ENCODE data around the gene ATP13A5.

Gene ATP13A5, protein sequence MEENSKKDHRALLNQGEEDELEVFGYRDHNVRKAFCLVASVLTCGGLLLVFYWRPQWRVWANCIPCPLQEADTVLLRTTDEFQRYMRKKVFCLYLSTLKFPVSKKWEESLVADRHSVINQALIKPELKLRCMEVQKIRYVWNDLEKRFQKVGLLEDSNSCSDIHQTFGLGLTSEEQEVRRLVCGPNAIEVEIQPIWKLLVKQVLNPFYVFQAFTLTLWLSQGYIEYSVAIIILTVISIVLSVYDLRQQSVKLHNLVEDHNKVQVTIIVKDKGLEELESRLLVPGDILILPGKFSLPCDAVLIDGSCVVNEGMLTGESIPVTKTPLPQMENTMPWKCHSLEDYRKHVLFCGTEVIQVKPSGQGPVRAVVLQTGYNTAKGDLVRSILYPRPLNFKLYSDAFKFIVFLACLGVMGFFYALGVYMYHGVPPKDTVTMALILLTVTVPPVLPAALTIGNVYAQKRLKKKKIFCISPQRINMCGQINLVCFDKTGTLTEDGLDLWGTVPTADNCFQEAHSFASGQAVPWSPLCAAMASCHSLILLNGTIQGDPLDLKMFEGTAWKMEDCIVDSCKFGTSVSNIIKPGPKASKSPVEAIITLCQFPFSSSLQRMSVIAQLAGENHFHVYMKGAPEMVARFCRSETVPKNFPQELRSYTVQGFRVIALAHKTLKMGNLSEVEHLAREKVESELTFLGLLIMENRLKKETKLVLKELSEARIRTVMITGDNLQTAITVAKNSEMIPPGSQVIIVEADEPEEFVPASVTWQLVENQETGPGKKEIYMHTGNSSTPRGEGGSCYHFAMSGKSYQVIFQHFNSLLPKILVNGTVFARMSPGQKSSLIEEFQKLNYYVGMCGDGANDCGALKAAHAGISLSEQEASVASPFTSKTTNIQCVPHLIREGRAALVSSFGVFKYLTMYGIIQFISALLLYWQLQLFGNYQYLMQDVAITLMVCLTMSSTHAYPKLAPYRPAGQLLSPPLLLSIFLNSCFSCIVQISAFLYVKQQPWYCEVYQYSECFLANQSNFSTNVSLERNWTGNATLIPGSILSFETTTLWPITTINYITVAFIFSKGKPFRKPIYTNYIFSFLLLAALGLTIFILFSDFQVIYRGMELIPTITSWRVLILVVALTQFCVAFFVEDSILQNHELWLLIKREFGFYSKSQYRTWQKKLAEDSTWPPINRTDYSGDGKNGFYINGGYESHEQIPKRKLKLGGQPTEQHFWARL

DNA sequence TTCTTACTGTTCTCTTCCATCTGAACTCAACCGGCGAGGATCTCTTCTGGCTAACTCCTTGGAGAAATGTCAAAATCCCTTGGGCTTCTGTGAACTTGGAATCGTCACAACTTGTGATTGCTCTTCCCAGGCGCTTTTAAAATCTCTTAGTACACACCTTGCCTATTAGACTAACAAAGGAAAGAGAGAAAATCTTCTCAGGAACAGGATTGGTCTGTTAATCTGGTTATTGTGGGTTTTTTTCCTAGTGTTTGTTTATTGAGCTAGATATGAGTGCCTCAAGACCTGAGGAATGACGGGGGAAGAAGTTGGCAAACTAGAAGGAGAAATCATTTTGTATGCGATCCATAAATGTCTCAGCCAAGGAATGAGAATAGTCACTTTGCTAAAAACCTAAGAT lies at the start of gene ATP13A5:
Gene ATP13A5 (minus strand): TSS at position 48 of the 400 bp plus-strand sequence. CDS start 28 bp downstream, at position 20.
- Mint-ChIP-seq H3K27ac (no peak within 1 kb of the TSS), H3K9me3 (no peaks in the 10 kb centered on the region), H3K4me1 (no peaks in the 10 kb centered on the region), H3K27me3 (peaks cover 18% of the 10 kb centered on the region), H3K36me3 (no peaks in the 10 kb centered on the region), H3K4me3 (no peak within 1 kb of the TSS)
- ATAC-seq (ENCODE audit: low read depth) (no peak), DNase-seq (ENCODE audit: low spot score in 2 of 2) (no peak)

DNA sequence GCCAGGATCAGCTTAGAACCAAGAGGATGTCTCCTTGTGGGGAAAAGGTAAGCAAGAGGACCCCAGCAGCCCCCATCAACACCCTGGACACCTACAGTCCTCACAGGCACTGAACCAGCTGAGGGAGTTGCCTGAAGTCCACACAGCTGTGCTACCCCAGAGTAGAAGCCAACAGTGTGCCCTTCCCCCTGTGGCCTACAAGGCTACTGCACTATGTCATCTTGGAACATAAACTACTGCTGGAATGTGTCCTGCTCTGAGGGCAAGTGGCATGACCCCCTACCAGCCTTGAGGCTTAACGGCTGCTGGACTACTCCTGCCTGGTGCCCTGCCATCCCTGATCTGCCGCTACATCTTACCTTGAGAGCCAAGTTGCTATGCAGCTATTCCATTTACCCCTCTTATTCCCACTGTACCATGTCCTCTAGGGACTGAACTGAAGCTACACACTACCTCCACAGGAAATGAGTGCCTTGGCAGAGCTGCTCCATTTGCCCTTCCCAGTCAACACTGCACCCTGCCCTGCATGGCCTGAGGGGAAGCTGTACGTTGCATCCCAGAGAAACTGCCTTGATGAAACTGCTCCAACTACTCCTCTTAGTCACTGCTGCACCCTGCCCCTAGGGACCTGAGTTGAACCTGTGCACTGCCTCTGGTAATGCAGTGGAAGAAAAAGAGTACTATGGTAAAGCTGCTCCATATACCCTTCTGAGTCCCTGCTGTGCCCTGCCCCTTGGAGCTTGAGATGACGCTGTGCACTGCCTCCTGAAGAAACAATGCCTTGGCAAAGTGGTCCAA lies 40.2 kb upstream of the ATP13A5 start:
- Mint-ChIP-seq H3K4me1 (no peaks in the 10 kb centered on the region), H3K27ac (no peak overlapping the region), H3K4me3 (no peak overlapping the region), H3K27me3 (peaks cover 11% of the 10 kb centered on the region), H3K9me3 (peaks cover 28% of the 10 kb centered on the region), H3K36me3 (peaks cover 3% of the 10 kb centered on the region)
- ATAC-seq (ENCODE audit: low read depth), result no peak
- no peak for DNase-seq (ENCODE audit: low spot score in 2 of 2)

DNA sequence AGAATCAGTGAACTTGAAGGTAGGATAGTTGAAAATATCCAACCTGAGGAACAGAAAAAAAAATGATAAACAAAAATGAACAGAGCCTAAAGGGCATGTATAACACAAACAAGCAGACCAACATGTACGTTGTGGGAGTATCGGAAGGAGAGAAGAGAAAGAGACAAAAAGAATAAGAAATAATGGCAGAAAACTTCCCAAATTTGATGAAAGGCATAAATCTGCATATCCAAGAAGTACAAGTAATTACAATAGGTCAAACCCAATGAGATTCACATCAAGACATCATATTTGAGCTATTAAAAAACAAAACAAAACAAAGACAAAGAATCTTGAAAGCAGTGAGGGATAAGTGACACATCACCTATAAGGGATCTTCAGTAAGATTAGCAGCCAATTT lies 38.1 kb upstream of the ATP13A5 start:
- peaks cover 21% of the 10 kb centered on the region for H3K9me3 Mint-ChIP-seq
- peaks cover 3% of the 10 kb centered on the region for H3K36me3 Mint-ChIP-seq
- peaks cover 11% of the 10 kb centered on the region for H3K27me3 Mint-ChIP-seq
- no peak overlapping the region for H3K4me3 Mint-ChIP-seq
- DNase-seq (ENCODE audit: low spot score in 2 of 2), result no peak
- H3K4me1 Mint-ChIP-seq, result no peaks in the 10 kb centered on the region
- no peak for ATAC-seq (ENCODE audit: low read depth)
- no peak overlapping the region for H3K27ac Mint-ChIP-seq

DNA sequence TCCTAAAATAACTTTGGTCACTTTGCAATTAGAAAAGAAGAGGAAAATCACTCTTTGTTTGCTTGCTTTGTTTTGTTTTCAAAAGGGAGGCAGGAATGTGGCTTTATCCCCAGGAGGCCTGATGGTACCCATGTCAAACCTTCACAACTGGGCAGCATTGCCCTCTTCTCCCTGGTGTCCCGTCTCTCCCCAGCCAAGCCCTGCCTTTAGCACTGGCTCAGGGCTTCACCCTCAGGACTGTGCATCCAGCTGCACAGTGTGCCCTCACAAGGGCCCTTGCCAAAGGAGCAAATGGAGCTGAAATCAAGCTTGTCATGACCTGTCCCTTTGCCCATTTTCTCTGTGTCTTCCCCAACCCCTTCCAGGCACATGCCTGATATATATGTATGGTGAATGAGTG lies 29.1 kb upstream of the ATP13A5 start:
- DNase-seq (ENCODE audit: low spot score in 2 of 2), result no peak
- Mint-ChIP-seq H3K9me3 (no peaks in the 10 kb centered on the region), H3K27ac (no peak overlapping the region), H3K36me3 (no peaks in the 10 kb centered on the region), H3K4me1 (no peaks in the 10 kb centered on the region), H3K27me3 (peaks cover 3% of the 10 kb centered on the region), H3K4me3 (no peak overlapping the region)
- no peak for ATAC-seq (ENCODE audit: low read depth)

DNA sequence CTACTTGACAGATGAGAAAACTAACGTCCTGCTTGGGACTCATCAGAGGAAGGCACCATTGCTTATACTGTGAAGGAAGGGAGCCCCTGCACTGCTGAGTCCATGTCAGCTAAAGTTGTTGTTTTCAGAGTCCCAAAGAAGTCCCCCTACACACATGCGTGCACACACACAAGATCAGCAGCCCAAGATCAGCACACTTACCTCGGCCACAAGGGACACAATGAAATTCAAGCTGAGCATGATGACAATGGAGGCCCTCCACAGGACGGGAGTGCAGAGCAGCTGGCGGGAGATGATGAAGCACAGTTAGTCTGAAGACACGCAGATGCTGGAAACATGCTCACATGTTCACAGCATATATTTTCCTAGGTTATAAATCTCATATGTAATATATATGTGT lies 28.6 kb upstream of the ATP13A5 start:
- ATAC-seq (ENCODE audit: low read depth) (no peak), DNase-seq (ENCODE audit: low spot score in 2 of 2) (no peak)
- H3K9me3 Mint-ChIP-seq, result no peaks in the 10 kb centered on the region
- no peak overlapping the region for H3K27ac Mint-ChIP-seq
- H3K4me1 Mint-ChIP-seq, result no peaks in the 10 kb centered on the region
- no peaks in the 10 kb centered on the region for H3K36me3 Mint-ChIP-seq
- no peak overlapping the region for H3K4me3 Mint-ChIP-seq
- H3K27me3 Mint-ChIP-seq, result peaks cover 3% of the 10 kb centered on the region

DNA sequence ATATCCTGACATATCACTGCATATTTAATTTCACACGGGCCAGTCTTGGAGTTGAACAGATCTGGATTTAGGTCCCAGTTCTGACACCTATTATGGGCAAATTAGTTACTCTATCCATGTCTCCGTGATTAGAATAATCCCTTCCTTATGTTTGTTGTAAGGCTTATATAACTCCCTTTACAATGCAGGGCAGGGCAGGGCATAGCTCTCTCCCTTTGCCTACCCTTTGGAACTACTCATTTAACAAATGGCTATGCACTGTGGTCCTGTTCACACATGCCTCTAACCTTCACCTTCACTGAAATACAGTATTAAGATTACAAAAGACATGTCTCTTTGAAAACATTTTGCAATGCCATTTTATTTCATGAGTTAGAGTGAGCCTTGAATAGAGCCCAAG lies 24.8 kb upstream of the ATP13A5 start:
- ATAC-seq (ENCODE audit: low read depth), result no peak
- Mint-ChIP-seq H3K4me1 (no peaks in the 10 kb centered on the region), H3K36me3 (no peaks in the 10 kb centered on the region)

DNA sequence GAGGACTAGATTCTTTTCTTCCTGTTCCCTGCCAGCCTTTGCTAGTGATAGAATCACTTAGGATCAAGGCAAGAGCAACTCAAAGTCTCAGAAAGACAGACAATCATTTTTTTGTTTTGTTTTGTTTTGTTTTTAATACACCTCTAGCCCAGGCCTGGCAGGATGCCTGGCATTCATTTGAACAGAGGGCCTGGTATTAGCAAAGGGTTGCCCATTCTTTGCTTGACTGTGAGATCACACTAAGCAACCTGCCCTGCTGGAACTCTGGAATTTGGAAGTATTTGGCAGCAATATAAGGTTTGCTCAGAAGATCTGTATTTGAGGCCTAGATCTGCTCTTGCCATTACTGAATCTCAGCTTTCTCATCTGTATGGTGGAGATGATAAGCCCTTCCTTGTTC lies 21.8 kb upstream of the ATP13A5 start:
- Mint-ChIP-seq H3K36me3 (no peaks in the 10 kb centered on the region), H3K27me3 (peaks cover 5% of the 10 kb centered on the region), H3K27ac (no peak overlapping the region), H3K4me1 (no peaks in the 10 kb centered on the region), H3K4me3 (no peak overlapping the region), H3K9me3 (no peaks in the 10 kb centered on the region)
- DNase-seq (ENCODE audit: low spot score in 2 of 2), result no peak
- ATAC-seq (ENCODE audit: low read depth), result no peak

More for the DNA sequence above, 24.8 kb upstream of the ATP13A5 start:
- Mint-ChIP-seq H3K27ac (no peak overlapping the region), H3K9me3 (no peaks in the 10 kb centered on the region), H3K4me3 (no peak overlapping the region), H3K27me3 (peaks cover 3% of the 10 kb centered on the region)
- DNase-seq (ENCODE audit: low spot score in 2 of 2), result no peak

DNA sequence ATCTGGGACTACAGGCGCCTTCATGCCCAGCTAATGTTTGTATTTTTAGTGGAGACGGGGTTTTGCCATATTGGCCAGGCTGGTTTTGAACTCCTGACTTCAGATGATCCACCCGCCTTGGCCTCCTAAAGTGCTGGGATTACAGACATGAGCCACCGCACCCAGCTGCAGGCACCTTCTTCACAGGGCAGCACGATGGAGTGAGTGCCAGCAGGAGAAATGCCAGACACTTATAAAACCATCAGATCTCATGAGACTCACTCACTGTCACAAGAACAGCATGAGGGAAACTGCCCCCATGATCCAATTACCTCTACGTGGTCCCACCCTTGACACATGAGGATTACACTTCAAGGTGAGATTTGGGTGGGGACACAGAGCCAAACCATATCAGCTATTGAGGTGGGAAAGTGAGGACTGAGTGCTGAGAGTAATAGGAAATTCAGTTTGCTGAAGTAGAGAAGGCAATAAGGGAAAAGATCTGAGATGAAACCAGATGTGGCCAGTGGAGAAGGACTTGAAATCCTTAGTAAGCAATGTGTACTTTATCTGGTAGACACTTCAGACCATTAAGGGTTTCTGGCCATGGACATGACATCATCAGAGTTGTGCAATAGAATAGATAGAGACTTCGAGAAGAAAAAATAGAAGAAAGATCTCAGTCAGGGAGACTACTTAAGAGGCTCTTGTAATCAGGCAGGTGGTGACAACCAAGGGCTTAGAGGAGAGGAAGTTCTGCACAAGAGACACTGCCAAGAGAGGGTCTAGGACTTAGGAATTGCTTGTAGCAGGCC lies 18.1 kb upstream of the ATP13A5 start:
- no peak overlapping the region for H3K27ac Mint-ChIP-seq
- no peak for ATAC-seq (ENCODE audit: low read depth)
- peaks cover 5% of the 10 kb centered on the region for H3K27me3 Mint-ChIP-seq
- H3K36me3 Mint-ChIP-seq, result no peaks in the 10 kb centered on the region
- no peak for DNase-seq (ENCODE audit: low spot score in 2 of 2)
- H3K9me3 Mint-ChIP-seq, result no peaks in the 10 kb centered on the region
- no peaks in the 10 kb centered on the region for H3K4me1 Mint-ChIP-seq
- H3K4me3 Mint-ChIP-seq, result no peak overlapping the region

DNA sequence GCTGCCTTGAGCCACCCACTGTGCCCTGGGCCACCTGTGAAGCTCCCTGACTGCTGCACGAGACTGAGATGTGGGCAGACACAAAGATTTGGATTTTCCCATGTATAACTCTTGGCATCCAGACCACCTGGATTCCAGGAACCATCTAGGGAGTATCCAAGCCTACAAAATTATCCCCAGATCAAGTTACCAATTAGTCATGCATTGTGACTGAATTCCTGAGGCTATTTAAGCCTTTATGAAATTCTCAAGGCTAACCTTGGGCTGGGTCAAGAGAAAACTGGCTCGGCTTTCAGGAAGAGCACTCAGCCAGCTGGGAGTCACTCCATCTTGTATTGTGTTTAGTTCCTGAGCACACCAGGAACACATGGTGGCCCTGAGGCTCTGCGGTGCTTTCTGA lies 13.3 kb upstream of the ATP13A5 start:
- ATAC-seq (ENCODE audit: low read depth) (no peak), DNase-seq (ENCODE audit: low spot score in 2 of 2) (no peak)
- Mint-ChIP-seq H3K27ac (no peak overlapping the region), H3K27me3 (peaks cover 7% of the 10 kb centered on the region), H3K36me3 (no peaks in the 10 kb centered on the region), H3K9me3 (no peaks in the 10 kb centered on the region), H3K4me3 (no peak overlapping the region), H3K4me1 (no peaks in the 10 kb centered on the region)

DNA sequence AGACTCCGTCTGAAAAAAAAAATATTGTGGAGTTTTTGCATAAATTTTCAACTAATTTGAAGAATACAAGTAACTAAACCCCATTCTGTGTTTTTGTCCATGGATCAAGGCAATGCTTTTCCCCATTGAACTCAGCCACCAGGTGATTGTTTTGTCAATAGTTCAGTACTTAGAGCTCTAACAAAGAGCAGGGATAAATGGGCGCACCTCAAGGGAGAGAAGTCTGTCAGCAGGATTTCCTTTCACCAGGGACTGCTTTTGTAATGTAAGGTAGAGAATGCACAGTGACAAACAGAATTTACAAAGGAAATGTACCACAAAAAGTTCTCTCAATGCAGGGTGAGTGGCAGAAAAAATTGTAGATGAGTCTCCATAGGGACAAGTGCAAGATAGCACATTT lies 10.8 kb upstream of the ATP13A5 start:
- no peak for ATAC-seq (ENCODE audit: low read depth)

DNA sequence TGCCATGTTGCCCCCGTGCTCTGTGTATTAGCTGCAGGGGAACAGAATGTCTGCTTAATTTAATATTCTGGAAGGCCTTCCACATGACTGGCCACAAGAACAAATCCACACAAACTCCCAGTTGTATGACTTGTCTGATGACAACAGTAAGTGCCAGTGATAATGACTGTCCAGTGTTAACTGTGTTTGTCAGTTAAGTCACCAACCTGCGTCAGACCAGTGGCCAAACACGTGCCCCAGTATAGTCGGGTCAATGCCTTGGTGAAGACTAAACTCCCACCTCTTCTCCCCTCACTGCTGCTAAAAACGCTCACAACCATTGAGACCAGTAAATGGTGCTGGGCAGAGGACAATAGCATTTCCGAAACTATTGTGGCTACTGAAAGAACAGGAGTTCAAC lies 9.8 kb upstream of the ATP13A5 start:
- Mint-ChIP-seq H3K27ac (no peak overlapping the region), H3K9me3 (no peaks in the 10 kb centered on the region), H3K4me1 (no peaks in the 10 kb centered on the region), H3K36me3 (no peaks in the 10 kb centered on the region), H3K4me3 (no peak overlapping the region), H3K27me3 (peaks cover 11% of the 10 kb centered on the region)
- ATAC-seq (ENCODE audit: low read depth), result no peak
- DNase-seq (ENCODE audit: low spot score in 2 of 2), result no peak

More for the DNA sequence above, 10.8 kb upstream of the ATP13A5 start:
- H3K4me3 Mint-ChIP-seq, result no peak overlapping the region
- H3K4me1 Mint-ChIP-seq, result no peaks in the 10 kb centered on the region
- H3K9me3 Mint-ChIP-seq, result no peaks in the 10 kb centered on the region
- H3K27me3 Mint-ChIP-seq, result peaks cover 10% of the 10 kb centered on the region
- H3K36me3 Mint-ChIP-seq, result no peaks in the 10 kb centered on the region
- no peak overlapping the region for H3K27ac Mint-ChIP-seq
- no peak for DNase-seq (ENCODE audit: low spot score in 2 of 2)

DNA sequence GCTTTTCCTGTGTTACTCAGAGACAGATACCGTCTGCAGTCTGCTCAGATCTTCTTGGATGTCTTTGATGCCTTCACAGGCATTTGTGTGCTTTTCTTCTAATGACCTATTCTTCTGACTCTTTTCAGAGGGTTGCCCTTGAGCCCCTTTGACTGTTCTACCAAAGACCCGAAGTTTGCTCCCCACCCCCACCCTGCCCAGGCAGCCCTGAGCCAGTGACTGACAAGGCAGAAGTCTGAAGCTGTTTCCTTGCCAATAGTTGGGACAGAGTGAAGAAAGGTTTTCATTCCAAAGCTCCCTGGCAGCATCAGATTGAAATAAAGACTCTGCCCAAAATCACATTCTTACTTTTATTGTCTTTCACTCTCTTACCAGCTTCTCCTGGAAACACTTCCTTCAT lies 9.0 kb upstream of the ATP13A5 start:
- no peaks in the 10 kb centered on the region for H3K36me3 Mint-ChIP-seq
- no peak overlapping the region for H3K27ac Mint-ChIP-seq
- no peaks in the 10 kb centered on the region for H3K9me3 Mint-ChIP-seq
- H3K27me3 Mint-ChIP-seq, result peaks cover 12% of the 10 kb centered on the region
- ATAC-seq (ENCODE audit: low read depth) (no peak), DNase-seq (ENCODE audit: low spot score in 2 of 2) (no peak)
- H3K4me3 Mint-ChIP-seq, result no peak overlapping the region
- H3K4me1 Mint-ChIP-seq, result no peaks in the 10 kb centered on the region

DNA sequence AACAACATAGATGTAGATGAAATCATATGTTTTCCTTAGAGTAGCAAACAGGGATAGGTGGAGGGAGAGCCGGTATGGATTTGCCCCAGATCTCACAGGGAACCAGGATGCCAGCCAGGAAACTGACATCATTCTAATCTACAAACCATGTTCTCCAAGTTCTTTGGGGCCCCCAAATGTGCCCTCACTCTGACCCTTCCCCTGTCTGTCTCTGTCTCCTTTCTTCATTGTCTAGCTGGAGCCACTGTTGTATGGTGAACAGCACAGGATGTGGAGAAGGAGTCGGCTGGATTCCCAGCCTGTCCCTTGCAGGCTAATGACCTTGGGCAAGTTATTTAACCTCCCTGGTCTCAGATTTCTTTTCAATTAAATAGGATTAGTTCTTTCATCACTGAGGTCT lies 962 bp downstream of the ATP13A5 start:
- Mint-ChIP-seq H3K9me3 (no peaks in the 10 kb centered on the region), H3K4me1 (no peaks in the 10 kb centered on the region), H3K27ac (no peak overlapping the region), H3K36me3 (no peaks in the 10 kb centered on the region), H3K4me3 (no peak overlapping the region), H3K27me3 (peaks cover 20% of the 10 kb centered on the region)
- DNase-seq (ENCODE audit: low spot score in 2 of 2), result no peak
- ATAC-seq (ENCODE audit: low read depth), result no peak

Data from memory B cell (primary cell).